Esophagus muscularis mucosa (tissue), 4 donors: Measurements from ENCODE around the gene MTHFR.

Source experiments
- EP300 ChIP-seq: sonication (generic); formaldehyde crosslinking; IDR thresholded peaks from one replicate; pipeline ENCODE4 v1.6.1; 2017; ENCODE audit warnings: antibody characterized with exemption
- POLR2A ChIP-seq: fragments of 450-650 bp; IDR thresholded peaks from one replicate; pipeline ENCODE4 v1.6.1; 2017; ENCODE audit warnings: antibody characterized with exemption, moderate library complexity, mild to moderate bottlenecking, low read depth
- POLR2AphosphoS5 ChIP-seq, 2 donors: sonication (generic); formaldehyde crosslinking; IDR thresholded peaks; one replicate each; pipeline ENCODE4 v1.6.1; 2017; ENCODE audit warnings: antibody characterized with exemption in 2 of 2
- TF ChIP-seq, protein P1 (sequence below), 3 experiments: fragments of 200-600 bp in 2 of 3; fragments of 450-650 bp in 1 of 3; sonication (generic) in 2 of 3; IDR thresholded peaks; one replicate each; pipeline ENCODE4 v1.5.1; 2017 to 2019; ENCODE audit warnings: antibody characterized with exemption in 3 of 3, mild to moderate bottlenecking in 2 of 3, moderate library complexity in 1 of 3

DNA sequence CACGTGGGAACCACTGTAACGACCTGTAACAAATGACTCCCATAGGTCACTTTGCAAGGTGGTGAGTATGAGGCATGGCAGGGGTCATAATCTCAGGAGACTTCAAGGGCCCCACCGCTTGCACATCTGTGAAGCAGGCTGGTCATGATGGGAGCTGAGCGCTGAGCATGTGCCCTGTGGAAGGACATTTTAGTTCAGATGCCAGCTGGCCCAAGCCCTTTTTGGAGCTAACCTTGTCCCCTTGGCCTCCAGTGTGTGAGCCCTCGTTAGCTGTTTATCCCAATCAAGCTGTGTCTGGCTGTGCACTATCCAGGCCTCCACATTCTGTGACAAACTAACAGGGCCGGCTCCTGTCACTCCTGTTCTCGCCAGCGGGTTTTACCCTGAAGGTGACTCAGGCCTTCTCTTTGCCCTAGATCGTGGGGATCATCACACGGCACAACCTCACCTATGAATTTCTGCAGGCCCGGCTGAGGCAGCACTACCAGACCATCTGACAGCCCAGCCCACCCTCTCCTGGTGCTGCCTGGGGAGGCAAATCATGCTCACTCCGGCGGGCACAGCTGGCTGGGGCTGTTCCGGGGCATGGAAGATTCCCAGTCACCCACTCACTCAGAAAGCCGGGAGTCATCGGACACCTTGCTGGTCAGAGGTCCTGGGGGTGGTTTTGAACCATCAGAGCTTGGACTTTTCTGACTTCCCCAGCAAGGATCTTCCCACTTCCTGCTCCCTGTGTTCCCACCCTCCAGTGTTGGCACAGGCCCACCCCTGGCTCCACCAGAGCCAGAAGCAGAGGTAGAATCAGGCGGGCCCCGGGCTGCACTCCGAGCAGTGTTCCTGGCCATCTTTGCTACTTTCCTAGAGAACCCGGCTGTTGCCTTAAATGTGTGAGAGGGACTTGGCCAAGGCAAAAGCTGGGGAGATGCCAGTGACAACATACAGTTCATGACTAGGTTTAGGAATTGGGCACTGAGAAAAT lies 34.3 kb upstream of the MTHFR start:
- TF ChIP-seq, protein P1, sequence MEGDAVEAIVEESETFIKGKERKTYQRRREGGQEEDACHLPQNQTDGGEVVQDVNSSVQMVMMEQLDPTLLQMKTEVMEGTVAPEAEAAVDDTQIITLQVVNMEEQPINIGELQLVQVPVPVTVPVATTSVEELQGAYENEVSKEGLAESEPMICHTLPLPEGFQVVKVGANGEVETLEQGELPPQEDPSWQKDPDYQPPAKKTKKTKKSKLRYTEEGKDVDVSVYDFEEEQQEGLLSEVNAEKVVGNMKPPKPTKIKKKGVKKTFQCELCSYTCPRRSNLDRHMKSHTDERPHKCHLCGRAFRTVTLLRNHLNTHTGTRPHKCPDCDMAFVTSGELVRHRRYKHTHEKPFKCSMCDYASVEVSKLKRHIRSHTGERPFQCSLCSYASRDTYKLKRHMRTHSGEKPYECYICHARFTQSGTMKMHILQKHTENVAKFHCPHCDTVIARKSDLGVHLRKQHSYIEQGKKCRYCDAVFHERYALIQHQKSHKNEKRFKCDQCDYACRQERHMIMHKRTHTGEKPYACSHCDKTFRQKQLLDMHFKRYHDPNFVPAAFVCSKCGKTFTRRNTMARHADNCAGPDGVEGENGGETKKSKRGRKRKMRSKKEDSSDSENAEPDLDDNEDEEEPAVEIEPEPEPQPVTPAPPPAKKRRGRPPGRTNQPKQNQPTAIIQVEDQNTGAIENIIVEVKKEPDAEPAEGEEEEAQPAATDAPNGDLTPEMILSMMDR (IDR thresholded peaks at IDR 0.05): no peak
- TF ChIP-seq POLR2A: no peak
- TF ChIP-seq POLR2AphosphoS5 (IDR thresholded peaks at IDR 0.05): no peak
- no peak for TF ChIP-seq EP300
